ENCODE measurements around the gene ATP2B2.

Gene ATP2B2

DNA sequence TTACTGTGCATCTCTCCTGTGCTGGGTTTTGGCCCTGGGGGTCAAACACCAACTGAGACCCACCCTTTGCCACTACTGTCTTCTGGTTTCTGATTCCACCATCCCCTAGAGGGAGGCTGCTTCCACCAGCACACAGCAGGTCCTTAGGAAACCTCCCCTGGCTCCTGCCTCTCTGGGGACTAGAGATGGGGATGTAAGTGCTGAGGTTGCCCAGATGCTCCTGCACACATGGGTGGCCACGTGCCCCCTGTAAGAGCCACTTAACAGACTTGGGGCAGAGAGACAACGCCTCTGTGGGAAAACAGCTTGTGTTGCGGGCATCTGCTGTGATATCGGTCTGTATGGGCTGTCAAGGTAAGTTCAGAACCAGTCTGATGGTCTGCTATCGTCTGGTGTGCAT is 83.4 kb downstream of the ATP2B2 start:
- TF ChIP-seq, protein P1, sequence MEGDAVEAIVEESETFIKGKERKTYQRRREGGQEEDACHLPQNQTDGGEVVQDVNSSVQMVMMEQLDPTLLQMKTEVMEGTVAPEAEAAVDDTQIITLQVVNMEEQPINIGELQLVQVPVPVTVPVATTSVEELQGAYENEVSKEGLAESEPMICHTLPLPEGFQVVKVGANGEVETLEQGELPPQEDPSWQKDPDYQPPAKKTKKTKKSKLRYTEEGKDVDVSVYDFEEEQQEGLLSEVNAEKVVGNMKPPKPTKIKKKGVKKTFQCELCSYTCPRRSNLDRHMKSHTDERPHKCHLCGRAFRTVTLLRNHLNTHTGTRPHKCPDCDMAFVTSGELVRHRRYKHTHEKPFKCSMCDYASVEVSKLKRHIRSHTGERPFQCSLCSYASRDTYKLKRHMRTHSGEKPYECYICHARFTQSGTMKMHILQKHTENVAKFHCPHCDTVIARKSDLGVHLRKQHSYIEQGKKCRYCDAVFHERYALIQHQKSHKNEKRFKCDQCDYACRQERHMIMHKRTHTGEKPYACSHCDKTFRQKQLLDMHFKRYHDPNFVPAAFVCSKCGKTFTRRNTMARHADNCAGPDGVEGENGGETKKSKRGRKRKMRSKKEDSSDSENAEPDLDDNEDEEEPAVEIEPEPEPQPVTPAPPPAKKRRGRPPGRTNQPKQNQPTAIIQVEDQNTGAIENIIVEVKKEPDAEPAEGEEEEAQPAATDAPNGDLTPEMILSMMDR (IDR thresholded peaks at IDR 0.05): no peak
- H3K27ac ChIP-seq: no peak overlapping the region

DNA sequence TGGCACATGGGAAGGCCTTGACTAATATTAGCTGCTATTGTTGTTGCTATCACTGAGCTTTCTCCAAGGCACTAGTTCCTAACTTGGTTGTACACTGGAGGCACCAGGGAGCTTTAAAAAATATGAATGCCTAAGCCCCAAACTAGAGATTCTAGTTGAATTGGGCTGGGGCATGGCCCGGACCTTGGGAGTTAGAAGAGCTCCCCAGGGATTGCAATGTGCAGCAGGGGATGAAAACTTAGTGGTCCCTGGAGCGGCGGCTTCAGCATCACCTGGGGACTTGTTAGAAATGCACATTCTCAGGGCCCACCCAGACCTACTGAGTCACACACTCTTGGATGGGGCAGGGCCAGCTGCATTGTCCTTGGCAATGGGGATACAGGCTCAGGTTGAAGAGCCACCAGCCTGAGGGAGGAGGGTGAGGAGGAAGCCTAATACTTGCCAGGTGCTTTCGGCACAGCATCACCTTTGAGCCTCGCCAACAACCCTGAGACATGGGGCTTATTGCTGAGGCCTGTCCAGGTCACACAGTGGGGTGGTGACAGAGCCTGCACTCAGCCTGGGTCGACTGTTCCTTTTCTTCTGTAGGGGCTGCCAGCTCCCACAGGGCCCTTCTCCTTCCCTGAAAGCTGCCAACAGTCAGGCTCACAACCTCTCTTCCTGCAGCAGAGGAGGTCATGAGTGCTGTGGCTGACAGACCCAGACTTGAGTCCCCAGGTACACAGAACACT is 84.5 kb downstream of the ATP2B2 start:
- TF ChIP-seq, protein P1 (IDR thresholded peaks at IDR 0.05): no peak
- DNase-seq (ENCODE audit: low spot score): no peak

More for the DNA sequence above, 83.4 kb downstream of the ATP2B2 start:
- no peak overlapping the region for H3K4me3 ChIP-seq
- no peak for DNase-seq (ENCODE audit: low spot score)

DNA sequence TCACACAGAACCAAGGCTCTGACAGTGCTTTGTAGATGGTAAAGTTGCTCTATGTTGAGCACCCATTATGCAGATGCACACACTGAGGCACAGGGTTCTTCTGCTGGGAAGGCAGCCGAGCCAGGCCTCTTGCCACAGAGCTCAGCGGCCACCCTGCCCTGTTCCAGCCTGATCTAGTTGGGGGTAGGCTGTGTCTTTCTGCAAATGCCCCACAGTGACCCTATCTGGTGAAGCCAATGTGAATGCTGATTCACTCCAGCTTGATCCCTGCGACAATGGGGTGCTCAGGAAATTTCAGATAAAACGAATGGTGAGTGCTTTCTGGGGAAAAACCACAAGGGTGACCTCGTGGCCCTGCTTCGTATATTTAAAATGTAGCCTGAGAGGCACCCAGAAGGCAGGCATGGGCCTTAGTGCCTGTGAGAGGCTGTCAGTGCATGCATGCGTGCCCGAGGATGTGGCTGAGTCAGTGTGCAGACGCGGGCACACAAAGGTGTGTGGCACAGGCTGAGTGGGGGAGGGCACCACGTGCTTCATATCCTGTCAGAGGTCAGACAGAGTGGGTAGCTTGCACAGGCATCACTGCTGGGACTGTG is 85.7 kb downstream of the ATP2B2 start:
- TF ChIP-seq, protein P1 (IDR thresholded peaks at IDR 0.05): no peak
- no peak for DNase-seq (ENCODE audit: low spot score)
- Histone ChIP-seq H3K27ac (no peak overlapping the region), H3K4me3 (no peak overlapping the region)

More for the DNA sequence above, 84.5 kb downstream of the ATP2B2 start:
- no peak overlapping the region for H3K27ac ChIP-seq
- H3K4me3 ChIP-seq: no peak overlapping the region

DNA sequence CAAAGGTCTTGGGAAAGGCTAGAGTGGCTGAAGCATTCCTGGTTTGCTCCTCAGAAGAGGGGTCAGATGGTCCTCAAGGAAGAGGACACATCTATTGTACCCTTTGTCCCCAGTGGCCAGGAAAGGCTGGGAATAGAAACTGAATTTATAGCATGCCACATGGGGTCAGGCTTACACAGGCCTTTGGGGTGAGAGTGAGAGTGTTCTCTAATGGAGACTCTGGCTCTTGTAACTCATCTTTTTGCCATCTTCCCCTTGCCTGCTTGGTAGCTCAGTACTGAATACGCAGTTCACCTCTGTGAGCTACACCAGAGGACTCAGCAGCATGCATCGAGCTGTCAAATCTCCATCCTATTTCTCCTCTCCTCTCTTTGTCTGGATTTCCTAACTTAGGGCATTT is 87.5 kb downstream of the ATP2B2 start:
- Histone ChIP-seq H3K4me3 (no peak overlapping the region), H3K27ac (no peak overlapping the region)
- TF ChIP-seq, protein P1 (IDR thresholded peaks at IDR 0.05): no peak
- DNase-seq (ENCODE audit: low spot score): no peak

DNA sequence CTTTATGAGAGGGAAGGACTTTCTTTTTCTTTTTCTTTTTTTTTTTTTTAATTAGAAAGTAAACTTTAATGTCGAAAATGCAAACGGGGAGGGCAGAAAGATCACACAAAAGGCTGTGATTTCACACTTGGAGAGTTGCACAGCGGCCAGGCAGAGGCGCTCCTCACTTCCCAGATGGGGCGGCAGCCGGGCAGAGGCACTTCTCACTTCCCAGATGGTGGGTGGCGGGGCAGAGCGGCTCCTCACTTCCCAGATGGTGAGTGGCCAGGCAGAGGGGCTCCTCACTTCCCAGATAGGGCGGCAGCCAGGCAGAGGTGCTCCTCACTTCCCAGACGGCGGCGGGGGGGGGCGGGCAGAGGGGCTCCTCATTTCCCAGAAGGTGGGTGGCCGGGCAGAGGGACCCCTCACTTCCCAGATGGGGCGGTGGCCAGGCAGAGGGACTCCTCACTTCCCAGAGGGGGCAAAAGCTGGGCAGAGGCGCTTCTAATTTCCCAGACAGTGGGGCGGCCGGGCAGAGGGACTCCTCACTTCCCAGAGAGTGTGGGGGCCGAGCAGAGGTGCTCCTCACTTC is 88.6 kb downstream of the ATP2B2 start:
- no peak overlapping the region for H3K27ac ChIP-seq
- no peak for DNase-seq (ENCODE audit: low spot score)
- no peak overlapping the region for H3K4me3 ChIP-seq
- TF ChIP-seq, protein P1 (IDR thresholded peaks at IDR 0.05): no peak

DNA sequence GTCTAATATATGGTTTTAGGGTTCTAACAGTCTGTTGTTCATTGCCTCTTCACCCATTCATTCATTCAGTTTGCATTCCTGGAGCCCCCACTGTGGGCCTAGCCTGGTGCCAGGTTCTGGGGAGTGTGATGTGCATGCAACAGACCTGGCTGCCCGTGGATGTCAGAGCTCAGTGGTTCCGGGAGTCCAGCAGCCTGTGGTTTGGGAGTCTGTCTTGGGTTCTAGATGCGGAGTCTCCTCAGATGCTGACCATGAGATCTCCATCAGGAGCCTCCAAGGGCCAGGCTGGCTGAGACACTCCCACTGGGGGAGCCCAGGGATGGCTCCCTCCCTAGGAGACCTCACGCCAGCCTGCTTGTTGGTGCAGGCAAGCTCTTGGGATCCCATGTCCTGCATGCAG is 92.3 kb downstream of the ATP2B2 start:
- TF ChIP-seq, protein P1 (IDR thresholded peaks at IDR 0.05): no peak
- Histone ChIP-seq H3K4me3 (no peak overlapping the region), H3K27ac (no peak overlapping the region)
- DNase-seq (ENCODE audit: low spot score): no peak

Measured in coronary artery (tissue), 2 donors.